OCI-LY3 (cell line): ENCODE results near the gene KIF6.

Source experiments
- H2AFZ ChIP-seq: fragments of 200-600, 300-600 bp; shearing (Covaris generic); 2 replicates; pipeline ENCODE4 v1.6.0; 2014; ENCODE audit warnings: antibody characterized with exemption, low read depth, low read length
- H3K27ac ChIP-seq: fragments of 200-600, 300-600 bp; sonication (generic); 2 replicates; pipeline ENCODE4 v1.5.1; 2014; ENCODE audit warnings: mild to moderate bottlenecking, low read length, moderate library complexity, mixed read lengths
- H3K27me3 ChIP-seq: fragments of 200-600, 300-600 bp; sonication (generic); 2 replicates; pipeline ENCODE4 v1.6.1; 2014; ENCODE audit warnings: low read depth, low read length, mixed read lengths
- H3K36me3 ChIP-seq: fragments of 200-600, 300-600 bp; sonication (generic); replicated peaks from 2 replicates; pipeline ENCODE3; 2014; ENCODE audit warnings: low read depth, low read length, mixed read lengths
- H3K4me1 ChIP-seq: fragments of 300-600, 200-600 bp; sonication (generic); 2 replicates; pipeline ENCODE4 v1.6.1; 2014; ENCODE audit warnings: low read length, mixed read lengths
- H3K4me2 ChIP-seq: fragments of 200-600, 300-600 bp; sonication (generic); 2 replicates; pipeline ENCODE4 v1.6.1; 2014; ENCODE audit warnings: low read length, mixed read lengths
- H3K4me3 ChIP-seq: fragments of 300-600, 200-600 bp; sonication (generic); 2 replicates; pipeline ENCODE4 v1.5.1; 2014; ENCODE audit warnings: antibody characterized with exemption, mild to moderate bottlenecking, low read length, moderate library complexity
- H3K79me2 ChIP-seq: fragments of 300-600, 200-600 bp; shearing (Covaris generic); 2 replicates; pipeline ENCODE4 v1.6.1; 2014; ENCODE audit warnings: mild to moderate bottlenecking, low read length, mixed read lengths
- H3K9ac ChIP-seq: fragments of 300-600, 200-600 bp; shearing (Covaris generic); 2 replicates; pipeline ENCODE4 v1.6.0; 2014; ENCODE audit warnings: mild to moderate bottlenecking, low read length, moderate library complexity
- H3K9me3 ChIP-seq: fragments of 200-600, 300-600 bp; shearing (Covaris generic); 2 replicates; pipeline ENCODE4 v1.6.1; 2014; ENCODE audit warnings: low read length, mixed read lengths; ENCODE audit not compliant: insufficient read depth
- H4K20me1 ChIP-seq: fragments of 200-600, 300-600 bp; sonication (generic); 2 replicates; pipeline ENCODE4 v1.6.1; 2016; ENCODE audit warnings: low read length, mixed read lengths; ENCODE audit not compliant: insufficient read depth
- EZH2phosphoT487 ChIP-seq: fragments of 200-600 bp; shearing (Covaris generic); IDR thresholded peaks from 2 replicates; pipeline ENCODE4 v1.6.1; 2018; ENCODE audit warnings: antibody characterized with exemption, mixed run types, low read depth
- TF ChIP-seq, protein P1 (sequence below): fragments of 200-600, 300-600 bp; sonication (generic); IDR thresholded peaks from 2 replicates; pipeline ENCODE4 v1.5.1; 2014; ENCODE audit warnings: antibody characterized with exemption, low read length, low read depth

Gene KIF6

DNA sequence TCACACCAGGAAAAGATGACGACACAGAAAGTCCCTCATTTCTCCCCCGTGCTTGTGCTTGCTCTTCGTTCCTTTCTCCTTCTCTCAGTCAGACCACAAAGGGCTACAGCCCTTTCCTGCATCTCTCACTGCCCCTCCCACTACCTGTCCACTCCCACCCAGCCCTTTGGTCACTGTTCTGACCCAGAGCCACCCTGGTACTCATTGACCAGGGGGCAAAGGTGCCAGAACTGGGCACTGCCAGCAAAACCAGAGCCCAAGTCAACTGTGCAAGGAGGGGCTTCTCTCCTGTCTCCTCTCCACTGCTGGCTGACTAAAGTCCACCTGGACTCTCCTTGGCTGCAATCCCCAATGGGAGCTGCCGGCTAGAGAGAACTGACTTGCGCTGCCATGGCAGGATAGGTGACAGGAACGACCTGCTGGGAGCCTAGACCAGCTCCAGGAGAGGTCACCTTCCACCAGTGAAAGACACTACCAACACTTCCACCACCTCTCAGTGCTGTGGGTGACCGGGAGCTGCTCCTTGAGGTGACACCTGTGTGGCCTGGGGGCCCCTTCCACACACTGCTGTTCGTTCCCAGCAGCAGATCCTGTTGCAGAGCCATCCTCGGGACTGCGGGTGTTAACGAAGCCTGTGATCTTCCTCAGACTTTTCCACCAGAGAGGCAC, 443.8 kb downstream of the KIF6 start:
- Histone ChIP-seq H3K4me1 (peaks cover 39% of the 10 kb centered on the region), H3K27me3 (no peaks in the 10 kb centered on the region), H3K4me2 (peak overlapping the region; percentile 63), H3K27ac (peak overlapping the region; percentile 22; the same call in 1 of the 2 replicates), H3K36me3 (no peaks in the 10 kb centered on the region), H3K79me2 (no peaks in the 10 kb centered on the region), H3K9ac (peak overlapping the region; percentile 33; the same call in 1 of the 2 replicates), H3K9me3 (no peaks in the 10 kb centered on the region), H2AFZ (peak overlapping the region; percentile 67), H3K4me3 (peak overlapping the region; percentile 5; the same call in 1 of the 2 replicates), H4K20me1 (no peaks in the 10 kb centered on the region)
- no peak for TF ChIP-seq EZH2phosphoT487
- TF ChIP-seq, protein P1, sequence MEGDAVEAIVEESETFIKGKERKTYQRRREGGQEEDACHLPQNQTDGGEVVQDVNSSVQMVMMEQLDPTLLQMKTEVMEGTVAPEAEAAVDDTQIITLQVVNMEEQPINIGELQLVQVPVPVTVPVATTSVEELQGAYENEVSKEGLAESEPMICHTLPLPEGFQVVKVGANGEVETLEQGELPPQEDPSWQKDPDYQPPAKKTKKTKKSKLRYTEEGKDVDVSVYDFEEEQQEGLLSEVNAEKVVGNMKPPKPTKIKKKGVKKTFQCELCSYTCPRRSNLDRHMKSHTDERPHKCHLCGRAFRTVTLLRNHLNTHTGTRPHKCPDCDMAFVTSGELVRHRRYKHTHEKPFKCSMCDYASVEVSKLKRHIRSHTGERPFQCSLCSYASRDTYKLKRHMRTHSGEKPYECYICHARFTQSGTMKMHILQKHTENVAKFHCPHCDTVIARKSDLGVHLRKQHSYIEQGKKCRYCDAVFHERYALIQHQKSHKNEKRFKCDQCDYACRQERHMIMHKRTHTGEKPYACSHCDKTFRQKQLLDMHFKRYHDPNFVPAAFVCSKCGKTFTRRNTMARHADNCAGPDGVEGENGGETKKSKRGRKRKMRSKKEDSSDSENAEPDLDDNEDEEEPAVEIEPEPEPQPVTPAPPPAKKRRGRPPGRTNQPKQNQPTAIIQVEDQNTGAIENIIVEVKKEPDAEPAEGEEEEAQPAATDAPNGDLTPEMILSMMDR, result no peak

DNA sequence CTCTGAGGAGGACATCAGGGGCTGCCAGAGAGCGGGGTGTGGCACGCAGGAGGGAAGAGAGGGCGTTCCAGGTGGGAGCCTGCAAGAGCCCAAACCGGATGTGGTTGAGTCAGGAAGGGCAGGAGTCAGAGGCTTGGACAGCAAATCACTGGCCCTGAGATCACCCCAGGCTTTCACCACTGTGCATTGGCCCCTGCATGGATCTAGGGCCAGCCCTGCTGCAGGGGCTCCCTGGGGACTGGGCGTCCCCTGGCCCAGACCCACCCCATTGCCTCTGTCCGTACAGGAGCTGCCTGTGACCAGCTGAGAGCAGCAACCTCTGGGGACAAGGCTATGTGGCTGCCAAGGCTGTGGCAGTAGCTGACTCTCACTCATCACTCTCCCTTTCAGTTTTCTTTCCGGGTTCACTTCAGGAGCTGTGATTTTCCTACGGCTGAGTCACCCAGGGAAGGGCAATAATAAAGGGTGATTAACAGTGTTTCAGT, 444.9 kb downstream of the KIF6 start:
- Histone ChIP-seq H2AFZ (peak overlapping the region; percentile 22; the same call in 1 of the 2 replicates), H3K36me3 (no peaks in the 10 kb centered on the region), H4K20me1 (no peaks in the 10 kb centered on the region), H3K79me2 (no peaks in the 10 kb centered on the region), H3K4me1 (peaks cover 35% of the 10 kb centered on the region), H3K9me3 (no peaks in the 10 kb centered on the region), H3K4me3 (no peak overlapping the region), H3K9ac (no peak overlapping the region; the same call in 1 of the 2 replicates), H3K27ac (no peak overlapping the region; the same call in 1 of the 2 replicates), H3K27me3 (no peaks in the 10 kb centered on the region), H3K4me2 (peak overlapping the region; percentile 36)
- TF ChIP-seq EZH2phosphoT487, result no peak
- TF ChIP-seq, protein P1, result no peak
